B cell (primary cell): ENCODE data around the gene ZNF597. TPM values are rescaled to one million over a fixed set of nuclear protein-coding genes. Genes with fewer than 3 reads are reported as not detected.

Experiments
- ATAC-seq: fragments of 200-7000 bp; cut with Tn5 transposase; one replicate; pipeline ENCODE4 v1.10.0; 2021; ENCODE audit warnings: low read depth, mild to moderate bottlenecking, moderate number of reproducible peaks, moderate library complexity
- CTCF ChIA-PET: fragments of 350-600 bp; sonication (Branson Sonifier 250); formaldehyde crosslinking; loops from one replicate; lab custom pipeline; 2021; ENCODE audit warnings: antibody characterized with exemption, inconsistent platforms; lab: Charles Lee
- POLR2A ChIA-PET: fragments of 350-600 bp; sonication (Branson Sonifier 250); formaldehyde crosslinking; loops from one replicate; lab custom pipeline; 2021; ENCODE audit warnings: antibody characterized with exemption; lab: Charles Lee
- DNase-seq: peaks from one replicate; pipeline ENCODE4 v3.0.0; 2013
- H2AFZ ChIP-seq: 2 replicates; pipeline ENCODE4 v1.6.1; 2012; ENCODE audit warnings: mild to moderate bottlenecking, low read depth, low read length; ENCODE audit not compliant: insufficient read depth, poor library complexity, severe bottlenecking
- H3K27ac ChIP-seq, 2 donors: 1 replicate in 1 of 2; 2 replicates in 1 of 2; pipeline ENCODE4 v1.5.1; 2012 to 2013; ENCODE audit warnings: low read length in 2 of 2, mild to moderate bottlenecking in 2 of 2, moderate library complexity in 1 of 2
- H3K27me3 ChIP-seq, 4 experiments: fragments of 200-600 bp in 1 of 4; sonication (generic) in 1 of 4; replicated peaks in 1 of 4; 1 replicate in 2 of 4; 2 replicates in 2 of 4; pipeline versions ENCODE4 v1.6.1 to v1.7.0; 2013 to 2016; ENCODE audit warnings: low read length in 3 of 4, mild to moderate bottlenecking in 2 of 4, mixed read lengths in 1 of 4, moderate library complexity in 1 of 4; ENCODE audit not compliant: insufficient read depth in 4 of 4, control insufficient read depth in 3 of 4; ENCODE audit errors: control extremely low read depth in 1 of 4
- H3K36me3 ChIP-seq, 2 experiments: replicated peaks in 1 of 2; 1 replicate in 1 of 2; 2 replicates in 1 of 2; pipeline versions ENCODE4 v1.6.1 to v1.7.1; 2013; ENCODE audit warnings: low read length in 1 of 2; ENCODE audit not compliant: insufficient read depth in 2 of 2, control insufficient read depth in 1 of 2; ENCODE audit errors: control extremely low read depth in 1 of 2, extremely low read depth in 1 of 2
- H3K4me1 ChIP-seq, 2 donors: fragments of 200-600 bp in 1 of 2; sonication (generic) in 1 of 2; 1 replicate in 1 of 2; 2 replicates in 1 of 2; pipeline versions ENCODE4 v1.5.1 to v1.6.1; 2013 to 2017; ENCODE audit warnings: low read length in 2 of 2; ENCODE audit not compliant: control insufficient read depth in 2 of 2, insufficient read depth in 2 of 2
- H3K4me2 ChIP-seq: replicated peaks from 2 replicates; pipeline ENCODE3; 2012; ENCODE audit warnings: mild to moderate bottlenecking, low read depth, low read length; ENCODE audit not compliant: poor library complexity, severe bottlenecking
- H3K4me3 ChIP-seq, 5 experiments: fragments of 200-600 bp in 1 of 5; sonication (generic) in 1 of 5; 1 replicate in 3 of 5; 2 replicates in 2 of 5; pipeline versions ENCODE4 v1.5.1 to v1.7.0; 2011 to 2016; ENCODE audit warnings: low read length in 4 of 5, mild to moderate bottlenecking in 4 of 5, low read depth in 2 of 5, control low read depth in 1 of 5, moderate library complexity in 1 of 5; ENCODE audit not compliant: insufficient read depth in 1 of 5; ENCODE audit errors: control extremely low read depth in 1 of 5, extremely low read depth in 1 of 5
- H3K79me2 ChIP-seq: fragments of 200-600 bp; sonication (generic); one replicate; pipeline ENCODE4 v1.6.0; 2016; ENCODE audit warnings: low read length; ENCODE audit not compliant: control insufficient read depth, insufficient read depth
- H3K9ac ChIP-seq: fragments of 200-600 bp; sonication (generic); 2 replicates; pipeline ENCODE4 v1.6.1; 2017; ENCODE audit warnings: mild to moderate bottlenecking, low read length, moderate library complexity
- H3K9me3 ChIP-seq, 3 donors: one replicate each; pipeline versions ENCODE4 v1.6.1 to v1.7.1; 2013; ENCODE audit warnings: low read length in 2 of 3; ENCODE audit not compliant: control insufficient read depth in 2 of 3, insufficient read depth in 1 of 3; ENCODE audit errors: control extremely low read depth in 1 of 3
- H4K20me1 ChIP-seq: 2 replicates; pipeline ENCODE4 v1.6.0; 2012; ENCODE audit warnings: mild to moderate bottlenecking, low read length; ENCODE audit not compliant: insufficient read depth, control insufficient read depth, poor library complexity, severe bottlenecking
- H3K27ac Mint-ChIP-seq: one replicate; pipeline ENCODE4 v1.8.0; 2021; ENCODE audit warnings: mixed read lengths
- H3K27me3 Mint-ChIP-seq: one replicate; pipeline ENCODE4 v1.8.0; 2021; ENCODE audit warnings: mixed read lengths
- H3K4me1 Mint-ChIP-seq: one replicate; pipeline ENCODE4 v1.8.0; 2021; ENCODE audit warnings: mixed read lengths
- H3K4me3 Mint-ChIP-seq: one replicate; pipeline ENCODE4 v1.8.0; 2021; ENCODE audit warnings: mixed read lengths
- H3K9me3 Mint-ChIP-seq: one replicate; pipeline ENCODE4 v1.8.0; 2022; ENCODE audit warnings: mixed read lengths; ENCODE audit not compliant: insufficient read depth
- CTCF ChIP-seq: fragments of 200-600 bp; IDR thresholded peaks from one replicate; pipeline ENCODE4 v1.8.0; 2022; ENCODE audit warnings: antibody characterized with exemption, mild to moderate bottlenecking
- EZH2 ChIP-seq: IDR thresholded peaks from 2 replicates; pipeline ENCODE4 v1.6.1; 2012; ENCODE audit warnings: borderline replicate concordance, low read depth, mild to moderate bottlenecking, moderate library complexity, low read length; ENCODE audit not compliant: insufficient read depth, poor library complexity, severe bottlenecking
- WGBS: methylation state at CpG from one replicate; pipeline ENCODE4 v1.1.5; 2013; ENCODE audit warnings: missing lambda C conversion rate; ENCODE audit not compliant: insufficient coverage; 5-methylcytosine and 5-hydroxymethylcytosine counted together
- intact Hi-C: fragments of 100-400 bp; cut with micrococcal nuclease; formaldehyde crosslinking; loops from one replicate; pipeline ENCODE4 v1.10.0; 2022
- polyA plus RNA-seq: library from polyadenylated mRNA; depleted of rRNA; stranded (reverse); fragments of >200 nt; gene quantifications from 2 replicates; pipeline ENCODE4 v1.2.3, GENCODE V29; 2012
- total RNA-seq, 2 donors: library from RNA; stranded (reverse); fragments of 120-200 nt in 1 of 2; gene quantifications; 1 replicate in 1 of 2; 2 replicates in 1 of 2; pipeline versions ENCODE4 v1.2.3 to v1.2.4, GENCODE V29; 2013 to 2022

ZNF597 gene
- total and polyA plus RNA-seq, 2 donors (not counting 1 experiment from before 2014, with no cell fraction given): 1.3 to 5.0 TPM

GRCh38 chr16:3467921-3468320 is 24.6 kb upstream of the ZNF597 start:
- Mint-ChIP-seq H3K9me3 (no peaks in the 10 kb centered on the region), H3K4me3 (no peak overlapping the region), H3K27me3 (no peaks in the 10 kb centered on the region), H3K27ac (no peak overlapping the region), H3K4me1 (peaks cover 39% of the 10 kb centered on the region)
- POLR2A ChIA-PET: no interaction called here
- no peak overlapping the region for H3K27ac ChIP-seq
- H2AFZ ChIP-seq: no peak overlapping the region
- DNase-seq (no peak), ATAC-seq (no peak)
- H3K9ac ChIP-seq: no peak overlapping the region
- intact Hi-C loops: no loop called here
- peaks cover 100% of the 10 kb centered on the region for H3K79me2 ChIP-seq
- peaks cover 4 to 6% of the 10 kb centered on the region in 2 donors for H3K4me1 ChIP-seq
- no peak overlapping the region for H3K4me3 ChIP-seq
- peaks cover 89% of the 10 kb centered on the region for H4K20me1 ChIP-seq
- H3K4me2 ChIP-seq: no peak overlapping the region
- TF ChIP-seq CTCF: no peak
- no peak for TF ChIP-seq EZH2
- CTCF ChIA-PET: no interaction called here
- WGBS: 93% methylated on average over 3 of the region's 4 CpGs
- H3K9me3 ChIP-seq: peaks cover 0 to 18% (median under 1%) of the 10 kb centered on the region in 3 donors
- H3K27me3 ChIP-seq: no peaks in the 10 kb centered on the region
- peaks cover 2 to 14% of the 10 kb centered on the region in 2 experiments for H3K36me3 ChIP-seq

GRCh38 chr16:3467182-3467581 is 23.9 kb upstream of the ZNF597 start:
- no peak for DNase-seq
- H3K27me3 ChIP-seq: no peaks in the 10 kb centered on the region
- no peak overlapping the region for H3K4me2 ChIP-seq
- 98% methylated on average over 8 of the region's 8 CpGs for WGBS
- no peaks in the 10 kb centered on the region for H3K9me3 Mint-ChIP-seq
- no peak overlapping the region for H3K4me3 ChIP-seq
- peaks cover 100% of the 10 kb centered on the region for H3K79me2 ChIP-seq
- H3K9ac ChIP-seq: no peak overlapping the region
- H3K4me3 Mint-ChIP-seq: no peak overlapping the region
- peaks cover 40% of the 10 kb centered on the region for H3K4me1 Mint-ChIP-seq
- intact Hi-C loops: no loop called here
- CTCF ChIA-PET: no interaction called here
- H3K4me1 ChIP-seq: peaks cover 4 to 6% of the 10 kb centered on the region in 2 donors
- no peak overlapping the region for H3K27ac Mint-ChIP-seq
- no peaks in the 10 kb centered on the region for H3K27me3 Mint-ChIP-seq
- POLR2A ChIA-PET: no interaction called here
- H3K9me3 ChIP-seq: peaks cover 0 to 11% (median 0%) of the 10 kb centered on the region in 3 donors
- TF ChIP-seq EZH2: no peak
- no peak for TF ChIP-seq CTCF
- no peak for ATAC-seq
- H3K27ac ChIP-seq: no peak overlapping the region
- peaks cover 94% of the 10 kb centered on the region for H4K20me1 ChIP-seq
- no peak overlapping the region for H2AFZ ChIP-seq
- H3K36me3 ChIP-seq: peaks cover 2 to 14% of the 10 kb centered on the region in 2 experiments
